ENCODE results near the gene FBXO28.
"Not testable (repeated sequence)": the region's sequence is repeated elsewhere in the genome, so short reads cannot be mapped to it uniquely, and the experiment has no call there.

Gene FBXO28

GRCh38 chr1:224068458-224069072 is 45.3 kb upstream of the FBXO28 start:
- Histone ChIP-seq H3K4me3 (replicated peaks; ENCODE audit: low read depth, low read length) (no peak overlapping the region), H3K36me3 (ENCODE audit: control insufficient read depth, insufficient read depth, low read length) (no peaks in the 10 kb centered on the region), H3K27me3 (replicated peaks; ENCODE audit: control insufficient read depth, insufficient read depth, low read length) (no peaks in the 10 kb centered on the region)
- DNase-seq (ENCODE audit: extremely low read depth, insufficient read length) = no peak
- no peak for TF ChIP-seq CTCF (IDR thresholded peaks at IDR 0.05; ENCODE audit: insufficient read depth, low read length, poor library complexity, severe bottlenecking)

GRCh38 chr1:224069138-224069537 is 44.8 kb upstream of the FBXO28 start:
- DNase-seq (ENCODE audit: extremely low read depth, insufficient read length) = no peak
- no peak for TF ChIP-seq CTCF (IDR thresholded peaks at IDR 0.05; ENCODE audit: insufficient read depth, low read length, poor library complexity, severe bottlenecking)
- Histone ChIP-seq H3K27me3 (replicated peaks; ENCODE audit: control insufficient read depth, insufficient read depth, low read length) (no peaks in the 10 kb centered on the region), H3K4me3 (replicated peaks; ENCODE audit: low read depth, low read length) (no peak overlapping the region), H3K36me3 (ENCODE audit: control insufficient read depth, insufficient read depth, low read length) (no peaks in the 10 kb centered on the region)

- Histone ChIP-seq H3K36me3 (ENCODE audit: control insufficient read depth, insufficient read depth, low read length) (no peaks in the 10 kb centered on the region), H3K4me3 (replicated peaks; ENCODE audit: low read depth, low read length) (no peak overlapping the region), H3K27me3 (replicated peaks; ENCODE audit: control insufficient read depth, insufficient read depth, low read length) (no peaks in the 10 kb centered on the region)
- TF ChIP-seq CTCF (IDR thresholded peaks at IDR 0.05; ENCODE audit: insufficient read depth, low read length, poor library complexity, severe bottlenecking) = no peak
- DNase-seq (ENCODE audit: extremely low read depth, insufficient read length) = no peak
Observed at GRCh38 chr1:224070521-224070920, 43.4 kb upstream of the FBXO28 start.

- H3K36me3 ChIP-seq (ENCODE audit: control insufficient read depth, insufficient read depth, low read length) = no peaks in the 10 kb centered on the region
- no peaks in the 10 kb centered on the region for H3K27me3 ChIP-seq (replicated peaks; ENCODE audit: control insufficient read depth, insufficient read depth, low read length)
- H3K4me3 ChIP-seq (replicated peaks; ENCODE audit: low read depth, low read length) = no peak overlapping the region
- DNase-seq (ENCODE audit: extremely low read depth, insufficient read length) = no peak
- no peak for TF ChIP-seq CTCF (IDR thresholded peaks at IDR 0.05; ENCODE audit: insufficient read depth, low read length, poor library complexity, severe bottlenecking)
Observed at GRCh38 chr1:224076407-224076806, 37.5 kb upstream of the FBXO28 start.

GRCh38 chr1:224079644-224080043 is 34.3 kb upstream of the FBXO28 start:
- not testable (repeated sequence) for H3K4me3 ChIP-seq (replicated peaks; ENCODE audit: low read depth, low read length); DNase-seq (ENCODE audit: extremely low read depth, insufficient read length); H3K36me3 ChIP-seq (ENCODE audit: control insufficient read depth, insufficient read depth, low read length); H3K27me3 ChIP-seq (replicated peaks; ENCODE audit: control insufficient read depth, insufficient read depth, low read length)

GRCh38 chr1:224080115-224080774 is 33.7 kb upstream of the FBXO28 start:
- Histone ChIP-seq H3K27me3 (replicated peaks; ENCODE audit: control insufficient read depth, insufficient read depth, low read length) (no peaks in the 10 kb centered on the region), H3K4me3 (replicated peaks; ENCODE audit: low read depth, low read length) (no peak overlapping the region), H3K36me3 (ENCODE audit: control insufficient read depth, insufficient read depth, low read length) (no peaks in the 10 kb centered on the region)
- TF ChIP-seq CTCF (IDR thresholded peaks at IDR 0.05; ENCODE audit: insufficient read depth, low read length, poor library complexity, severe bottlenecking) = no peak
- no peak for DNase-seq (ENCODE audit: extremely low read depth, insufficient read length)

All from GM06990 (cell line).